ENCODE measurements around the gene PHF2.

The PHF2 gene

DNA sequence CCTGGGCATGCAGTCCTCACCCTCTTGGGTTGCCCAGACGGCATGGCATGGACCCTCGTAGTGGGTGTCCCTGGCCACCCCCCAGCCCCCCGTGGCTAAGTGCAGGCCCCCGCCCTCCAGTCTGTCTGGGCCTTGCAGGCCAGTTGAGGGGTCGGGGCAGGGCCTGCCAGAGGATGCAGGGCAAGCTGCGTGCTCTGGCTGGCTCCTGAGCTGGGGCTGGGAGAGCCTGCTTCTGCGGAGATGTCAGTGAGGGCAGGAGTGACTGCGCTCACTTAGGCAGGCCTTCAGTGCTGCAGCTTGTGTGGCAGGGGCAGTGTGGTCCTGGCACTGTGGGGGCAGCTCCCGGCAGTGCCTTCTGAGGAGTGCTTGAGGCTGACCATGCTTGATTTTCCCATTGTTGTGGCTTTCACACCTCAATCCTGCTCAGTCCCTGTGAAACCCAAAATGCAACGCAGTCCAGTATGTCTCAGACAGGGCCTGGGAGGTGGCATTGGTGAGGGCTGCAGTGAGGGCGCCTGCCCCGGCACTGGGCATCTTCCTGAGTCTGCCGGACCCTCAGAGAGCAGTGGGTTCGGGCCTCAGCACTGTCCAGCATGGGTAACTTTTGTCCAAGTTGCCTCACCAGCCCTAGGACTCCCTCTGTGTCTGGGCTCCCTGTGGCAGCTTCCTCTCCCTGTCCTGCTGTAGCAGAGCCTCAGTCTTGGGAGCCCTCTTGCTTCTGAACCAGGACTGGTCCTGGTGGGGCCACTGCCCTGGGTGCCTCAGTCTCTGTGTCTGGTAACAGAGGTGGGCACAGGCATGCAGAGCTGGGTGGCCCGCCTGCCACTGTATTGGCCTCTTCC, 93.0 kb downstream of the PHF2 start:
- no peak for DNase-seq

DNA sequence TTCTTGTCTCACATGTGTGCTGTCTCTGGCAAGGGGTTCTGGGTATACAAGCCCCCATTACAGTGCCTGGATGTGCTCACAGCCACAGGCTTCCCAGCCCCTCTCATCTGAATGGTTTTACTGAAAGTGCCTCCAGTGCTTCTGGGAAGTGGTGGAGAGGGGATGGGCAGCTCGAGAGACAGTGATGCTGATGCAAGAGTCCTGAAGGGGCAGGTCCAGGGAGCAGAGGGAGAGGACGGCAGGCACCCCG, 93.5 kb downstream of the PHF2 start:
- DNase-seq: no peak

DNA sequence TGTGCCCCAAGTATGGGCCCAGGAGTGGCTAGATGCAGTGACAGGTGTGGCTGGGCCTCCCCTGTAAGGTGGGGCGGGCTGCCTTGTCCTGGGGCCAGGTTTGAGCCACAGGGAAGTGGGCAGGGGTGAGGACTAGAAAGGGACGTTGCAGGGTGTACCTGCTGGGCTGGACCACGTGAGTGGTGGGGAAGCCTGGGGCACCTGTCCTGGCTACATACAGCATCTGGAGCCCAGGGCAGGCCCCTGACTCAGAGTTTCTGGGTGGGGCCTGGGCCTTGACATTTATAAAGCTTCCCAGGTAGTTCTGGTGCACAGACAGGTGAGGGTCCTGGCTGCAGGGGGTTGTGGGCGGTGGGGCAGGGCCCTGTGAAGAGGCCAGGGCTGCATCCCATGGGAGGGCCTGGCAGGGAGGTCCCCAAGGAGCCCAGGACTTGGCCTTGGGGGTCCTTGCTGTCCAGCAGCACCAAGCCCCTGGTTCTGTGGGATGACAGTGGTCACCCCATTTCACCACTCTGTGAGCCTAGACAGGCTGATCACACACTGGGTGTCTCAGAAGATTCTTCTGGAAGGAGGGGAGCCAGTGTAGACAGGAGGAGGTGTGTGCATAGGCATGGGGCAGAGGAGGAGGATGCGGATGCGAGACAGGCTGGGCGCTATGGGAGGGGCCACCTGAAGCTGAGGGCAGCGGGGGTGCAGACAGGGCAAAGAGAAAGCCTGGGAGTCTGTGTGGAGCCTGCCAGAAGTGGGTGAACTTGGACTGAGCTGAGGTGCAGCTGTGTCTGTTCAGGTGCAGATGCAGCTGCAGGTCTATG, 94.0 kb downstream of the PHF2 start:
- DNase-seq: peak in 1 of 2 experiments; percentile 7

- no peak for DNase-seq
These were observed 94.6 kb downstream of the PHF2 start for GRCh38 chr9:93671020-93671338.

- peak in 1 of 2 experiments; percentile 1 for DNase-seq
These were observed 96.1 kb downstream of the PHF2 start for GRCh38 chr9:93672330-93673020.

- no peak for DNase-seq
These were observed 96.8 kb downstream of the PHF2 start for GRCh38 chr9:93673021-93673838.

DNA sequence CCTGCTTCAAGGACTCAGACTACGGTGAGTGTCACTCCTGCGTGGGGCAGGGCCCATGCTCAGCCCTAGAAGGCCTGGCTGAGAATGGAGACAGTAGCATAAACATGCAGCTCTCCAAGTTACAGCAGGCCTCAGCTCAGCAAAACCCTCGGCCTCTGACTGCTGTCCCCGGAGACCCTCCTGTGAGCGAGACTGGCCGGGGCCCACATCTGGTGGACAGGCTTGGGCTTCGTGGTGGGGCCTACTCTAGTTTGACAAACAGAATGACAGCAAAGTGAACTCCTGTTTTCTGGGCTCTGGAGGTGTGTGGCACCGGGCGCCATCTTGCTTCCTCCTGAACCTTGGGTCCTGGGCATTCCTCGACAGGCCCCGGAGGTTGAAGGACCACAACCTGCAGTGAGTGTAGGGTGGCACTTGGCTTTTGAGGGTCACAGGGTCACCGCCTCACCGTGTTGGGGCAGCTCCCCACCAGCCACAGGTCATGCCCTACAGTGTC, 97.5 kb downstream of the PHF2 start:
- no peak for DNase-seq

- DNase-seq: no peak
These were observed 98.4 kb downstream of the PHF2 start for GRCh38 chr9:93674580-93675335.

DNA sequence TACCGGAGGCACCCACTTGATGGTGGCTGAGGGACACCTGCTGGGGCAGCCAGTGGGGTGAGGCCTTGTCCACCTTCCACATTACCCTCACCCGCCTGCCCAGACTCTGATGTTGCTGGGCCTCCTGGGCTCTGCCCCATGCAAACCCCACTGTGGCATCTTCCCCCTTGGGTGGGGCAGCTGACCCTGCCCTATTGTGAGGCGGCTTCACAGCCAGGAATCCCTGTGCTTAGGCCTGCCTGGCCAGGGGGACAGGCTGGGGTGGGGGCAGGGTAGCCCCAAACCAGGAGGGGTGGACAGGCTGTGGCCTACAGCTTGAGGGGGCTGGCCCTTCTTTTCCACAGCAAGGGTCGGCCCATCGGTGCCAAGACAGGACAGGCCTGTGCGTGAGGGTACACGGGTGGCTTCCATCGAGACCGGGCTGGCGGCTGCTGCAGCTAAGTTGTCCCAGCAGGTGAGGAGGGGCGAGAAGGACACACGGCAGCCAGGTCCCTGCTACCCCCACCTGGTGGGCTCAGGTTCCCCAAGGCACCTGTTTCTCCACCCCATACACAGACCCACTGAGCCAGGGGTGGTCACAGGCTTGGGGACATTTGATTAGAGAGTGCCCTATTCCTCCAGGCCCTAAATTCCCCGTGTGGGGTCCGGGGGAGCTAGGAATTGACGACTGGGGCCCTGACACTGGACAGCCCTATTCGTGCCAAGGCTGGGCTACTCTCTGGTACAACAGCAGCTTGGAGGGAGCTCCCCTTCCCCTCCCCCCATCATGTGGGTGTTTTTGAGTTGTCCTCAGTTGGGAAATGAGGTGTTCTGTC, 99.2 kb downstream of the PHF2 start:
- DNase-seq: no peak

DNA sequence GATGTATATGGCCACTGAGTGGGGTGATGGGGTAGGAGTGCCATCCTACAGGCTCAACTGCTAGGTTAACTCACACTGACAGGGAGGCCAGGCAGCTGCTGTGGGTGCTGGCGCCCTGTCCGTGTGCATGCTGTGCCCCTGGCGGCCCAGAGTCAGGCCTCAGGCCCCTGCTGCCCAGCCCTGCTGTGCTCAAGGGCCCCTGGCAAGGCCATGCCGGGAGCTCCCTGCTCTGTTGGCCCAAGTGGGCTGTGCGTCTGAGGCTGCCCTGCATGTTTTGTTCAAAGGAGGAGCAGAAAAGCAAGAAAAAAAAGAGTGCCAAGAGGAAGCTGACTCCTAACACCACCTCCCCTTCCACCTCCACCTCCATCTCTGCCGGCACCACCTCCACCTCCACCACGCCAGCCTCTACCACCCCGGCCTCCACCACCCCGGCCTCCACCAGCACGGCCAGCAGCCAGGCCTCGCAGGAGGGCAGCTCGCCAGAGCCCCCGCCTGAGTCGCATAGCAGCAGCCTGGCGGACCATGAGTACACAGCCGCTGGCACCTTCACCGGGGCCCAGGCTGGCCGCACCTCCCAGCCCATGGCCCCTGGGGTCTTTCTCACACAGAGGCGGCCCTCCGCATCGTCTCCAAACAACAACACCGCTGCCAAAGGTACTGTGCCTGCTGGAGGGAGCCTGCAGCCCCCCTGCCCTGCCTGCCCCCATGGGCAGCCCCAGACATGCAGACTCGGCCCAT, 100.1 kb downstream of the PHF2 start:
- no peak for DNase-seq

DNA sequence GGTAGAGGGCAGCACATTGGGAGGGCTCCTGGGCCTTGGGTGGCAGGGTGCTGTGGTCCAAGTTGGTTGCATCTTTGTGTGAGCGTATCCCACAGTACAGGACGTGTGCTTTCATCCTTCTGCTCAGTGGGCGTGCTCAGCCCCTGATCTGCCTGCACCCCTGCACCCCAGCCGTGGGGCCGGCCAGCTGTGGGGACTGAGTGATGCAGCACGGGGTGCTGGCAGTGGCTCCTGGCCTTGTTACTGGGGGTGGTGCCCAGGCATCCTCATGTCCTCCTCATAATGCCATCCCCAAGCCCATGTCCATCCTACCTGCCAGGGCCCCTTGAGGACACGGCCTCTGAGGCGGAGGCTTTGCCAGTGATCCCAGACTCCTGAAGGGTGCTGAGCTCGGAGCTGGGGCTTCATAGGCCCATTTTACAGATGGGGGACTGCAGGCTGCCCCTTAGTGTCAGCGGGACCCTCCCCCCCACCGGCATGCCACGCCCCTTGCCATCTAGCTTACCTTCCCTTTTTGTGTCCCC, 100.7 kb downstream of the PHF2 start:
- no peak for DNase-seq

DNA sequence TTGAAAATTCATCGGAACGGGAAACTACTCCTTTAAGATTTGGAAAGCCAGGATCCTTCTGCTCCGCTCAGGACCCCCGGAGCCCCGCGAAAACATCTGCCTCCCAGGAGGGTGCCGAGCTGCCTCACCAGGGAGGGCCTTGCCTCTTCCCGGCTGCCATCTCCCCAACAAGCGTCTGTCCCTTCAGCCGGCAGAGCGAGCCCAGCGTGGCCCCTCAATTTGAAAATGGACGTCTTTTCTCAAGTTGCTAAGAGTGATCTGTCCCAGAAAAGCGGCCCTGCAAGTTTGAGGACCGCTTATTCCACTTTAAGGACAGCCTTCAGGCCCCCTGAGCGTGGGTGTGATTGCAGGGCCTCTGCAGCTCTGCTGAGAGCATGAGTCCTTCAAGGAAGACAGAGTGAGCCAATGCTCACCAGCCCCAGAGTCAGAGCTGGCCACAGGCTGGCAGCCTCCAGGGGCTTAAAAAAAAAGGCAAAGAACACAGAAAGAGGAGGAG, 101.3 kb downstream of the PHF2 start:
- DNase-seq: no peak

DNA sequence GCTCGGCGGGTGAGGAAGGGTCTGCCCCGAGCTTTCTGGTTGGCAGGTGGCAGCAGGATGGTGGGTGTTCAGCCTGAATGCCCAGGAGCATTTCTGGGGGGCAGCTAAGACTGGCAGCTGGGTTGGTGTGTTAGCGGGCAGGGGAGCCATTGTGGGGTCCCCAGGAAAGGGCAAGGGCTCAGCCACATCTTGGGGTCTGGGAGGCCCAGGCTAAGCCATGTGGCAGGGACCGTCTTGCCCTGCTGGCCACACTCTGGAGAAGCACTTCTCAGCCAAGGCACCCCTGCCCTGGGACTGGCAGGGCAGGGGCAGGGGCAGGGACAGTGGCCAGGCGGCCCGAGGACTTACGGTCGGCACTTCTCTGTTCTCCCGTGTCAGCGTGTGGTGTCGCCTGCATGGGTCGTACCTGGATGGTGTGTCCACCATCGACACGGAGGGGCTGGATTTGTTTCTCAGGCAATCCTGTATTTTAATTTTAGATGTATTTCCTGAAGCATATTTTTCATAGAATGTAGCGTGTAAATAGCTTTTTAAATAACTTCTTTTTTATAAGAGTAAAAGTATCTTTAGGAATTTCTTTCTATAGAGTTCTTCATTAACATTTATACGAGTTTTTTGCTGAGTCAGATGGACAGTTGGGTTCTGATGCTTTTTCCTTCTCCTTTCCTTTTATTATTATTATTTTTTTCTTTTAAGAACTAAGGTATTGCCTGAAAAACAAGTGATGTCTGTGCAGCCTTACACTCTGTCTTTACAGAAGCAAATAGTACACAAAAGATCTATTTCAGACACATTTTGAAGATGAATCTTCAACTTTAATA, 102.0 kb downstream of the PHF2 start:
- DNase-seq: peak in 1 of 2 experiments; percentile 1

DNA sequence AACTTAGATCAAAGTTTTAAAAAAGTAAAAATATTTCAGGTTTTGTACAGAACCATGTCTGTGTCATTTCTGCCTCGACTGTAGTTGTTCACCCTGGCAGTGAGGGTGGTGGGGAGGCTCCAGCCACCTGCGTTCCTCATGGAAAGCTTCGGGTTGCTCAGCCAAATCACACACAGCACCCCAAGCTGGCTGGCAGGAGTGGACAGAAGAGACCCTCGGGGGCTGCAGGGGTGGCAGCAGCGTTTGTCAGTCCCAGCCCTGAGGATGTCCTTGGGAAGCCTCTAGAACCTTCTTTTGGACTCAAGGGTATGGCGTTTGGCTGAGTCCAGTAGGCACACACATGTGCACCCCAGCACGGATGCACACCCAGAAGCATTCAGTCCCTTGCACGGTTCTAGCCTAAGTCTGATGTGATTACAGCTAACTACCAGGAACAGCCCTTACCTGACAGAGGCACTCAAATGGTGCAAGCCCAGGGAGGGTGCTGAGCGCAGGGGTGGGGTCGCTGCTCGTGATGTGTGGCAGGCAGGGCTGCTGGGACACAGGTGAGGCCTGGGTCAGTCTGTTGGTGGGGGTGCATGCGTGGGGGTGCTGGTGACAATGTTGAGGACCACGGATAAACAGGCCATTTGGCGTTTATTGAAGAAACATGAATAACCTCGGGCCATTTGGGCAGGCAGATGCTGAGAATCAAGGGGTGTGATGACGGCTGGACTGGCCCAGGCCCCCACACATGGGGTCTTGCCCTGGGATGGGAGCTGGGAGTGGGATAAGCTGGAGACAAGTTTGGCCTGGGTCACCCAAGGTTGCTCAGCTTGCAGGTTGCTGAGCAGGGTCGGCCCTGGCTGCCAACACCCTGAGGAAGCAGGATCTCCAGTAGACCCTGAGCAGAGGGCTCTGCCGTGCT, 103.4 kb downstream of the PHF2 start:
- DNase-seq: peak in 1 of 2 experiments; percentile 0

DNA sequence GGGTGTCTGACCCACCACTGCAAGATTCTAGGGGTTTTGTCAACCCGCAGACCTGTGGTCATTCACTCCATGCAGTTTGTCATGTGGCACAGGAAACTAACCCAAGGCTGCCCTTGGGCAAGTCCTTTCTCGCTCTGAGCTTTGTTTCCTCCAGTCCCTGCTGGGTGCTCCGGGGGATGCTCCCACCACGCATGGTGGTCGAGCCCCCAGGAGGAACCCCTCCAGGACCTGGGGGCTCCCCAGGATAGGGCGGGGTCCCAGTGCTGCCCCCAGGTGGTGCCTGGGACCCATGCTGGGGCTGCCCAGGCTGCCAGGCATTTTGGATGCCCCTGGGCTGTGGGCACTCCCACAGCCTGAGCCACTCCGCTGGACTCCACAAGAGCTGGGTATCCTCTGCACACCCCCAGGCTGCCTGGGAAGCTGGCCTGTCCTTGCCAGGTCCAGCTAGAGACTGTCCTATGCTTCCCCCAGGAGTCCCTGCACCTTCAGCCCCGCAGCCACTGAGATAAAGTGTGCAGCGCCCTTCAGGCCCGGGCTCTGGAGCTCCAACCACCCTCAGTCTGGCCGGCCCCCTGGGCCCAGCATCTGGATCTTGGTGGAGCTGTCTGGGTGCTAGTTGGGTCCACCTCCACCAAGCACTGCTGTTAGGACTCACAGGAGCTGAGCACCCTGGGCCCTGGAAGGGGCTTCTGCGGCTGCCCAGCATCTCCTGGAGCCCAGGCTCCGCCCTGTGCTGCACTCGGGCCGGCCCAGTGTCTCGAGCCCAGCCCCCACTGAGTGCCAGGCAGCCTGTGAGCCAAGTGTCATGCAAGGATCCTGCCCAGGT, 104.3 kb downstream of the PHF2 start:
- peak in 1 of 2 experiments; percentile 2 for DNase-seq

- peak in 1 of 2 experiments; percentile 2 for DNase-seq
These were observed 105.1 kb downstream of the PHF2 start for GRCh38 chr9:93681269-93682154.
